ENCODE data around the gene IQGAP3.

IQGAP3 gene

DNA sequence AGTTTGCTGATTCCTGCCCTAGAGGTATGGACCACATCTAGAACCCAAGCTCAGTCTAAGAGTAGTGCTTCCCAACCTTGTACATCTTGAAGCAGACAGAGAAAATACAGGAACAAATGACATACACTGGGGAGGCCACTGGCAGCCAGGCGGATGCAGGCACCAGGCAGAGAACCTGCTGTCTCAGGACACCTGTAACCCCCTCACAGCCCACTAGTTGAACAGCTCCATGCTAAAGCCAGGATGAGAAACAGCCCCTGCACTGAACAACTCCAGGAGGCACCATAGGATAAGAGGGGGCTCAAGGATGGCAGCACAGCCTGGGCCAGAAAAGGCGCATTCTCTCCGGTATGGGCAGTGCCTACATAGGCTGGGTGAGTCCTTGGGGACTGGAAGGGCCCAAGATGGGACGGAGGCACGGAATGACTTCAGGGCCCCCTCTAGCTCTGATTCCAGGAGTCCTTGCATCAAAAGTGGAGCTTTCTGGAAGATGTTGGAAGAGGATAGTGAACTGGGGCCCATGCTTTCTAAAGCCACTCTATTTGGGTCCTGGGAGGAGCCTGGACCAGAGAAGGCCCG, 87.8 kb downstream of the IQGAP3 start:
- H2BK12ac ChIP-seq (ENCODE audit: low read length): no peak overlapping the region
- H4K91ac ChIP-seq (ENCODE audit: low read depth, low read length): no peak overlapping the region
- H3K4me1 ChIP-seq (ENCODE audit: control insufficient read depth in 1 of 2, insufficient read depth in 2 of 2, low read length in 2 of 2): peaks cover 19 to 22% of the 10 kb centered on the region in 2 experiments
- no peaks in the 10 kb centered on the region for H3K79me2 ChIP-seq (ENCODE audit: control insufficient read depth, insufficient read depth, low read length, poor library complexity)
- no peak overlapping the region for H4K12ac ChIP-seq (ENCODE audit: low read depth, low read length)
- H3K36me3 ChIP-seq (ENCODE audit: control insufficient read depth in 1 of 2, insufficient read depth in 2 of 2, low read length in 2 of 2): peaks cover 26 to 38% of the 10 kb centered on the region in 2 experiments
- H3K4ac ChIP-seq (ENCODE audit: low read depth, low read length): no peak overlapping the region
- H3K27me3 ChIP-seq (ENCODE audit: insufficient read depth, low read length): no peaks in the 10 kb centered on the region
- no peak overlapping the region for H3K23ac ChIP-seq (ENCODE audit: low read length)
- H2AK5ac ChIP-seq (ENCODE audit: low read length): no peak overlapping the region
- no peak overlapping the region for H3K9ac ChIP-seq (ENCODE audit: low read length)
- H3K4me3 ChIP-seq (ENCODE audit: low read depth, low read length): no peak overlapping the region
- H3K27ac ChIP-seq (ENCODE audit: low read depth, low read length): no peak overlapping the region
- no peak overlapping the region for H2BK120ac ChIP-seq (ENCODE audit: insufficient read depth, low read length, poor library complexity)
- no peak overlapping the region for H2AFZ ChIP-seq (ENCODE audit: insufficient read depth, low read length, poor library complexity)
- no peak overlapping the region for H3K4me2 ChIP-seq (ENCODE audit: low read length)
- no peak overlapping the region for H3K18ac ChIP-seq (ENCODE audit: low read length)
- no peak for DNase-seq
- H4K8ac ChIP-seq (ENCODE audit: low read depth, low read length): no peak overlapping the region
- H3K79me1 ChIP-seq (ENCODE audit: low read length): no peaks in the 10 kb centered on the region
- no peak overlapping the region for H3K14ac ChIP-seq (ENCODE audit: low read length)
- H2BK5ac ChIP-seq (ENCODE audit: low read depth, low read length, poor library complexity): no peak overlapping the region
- no CpG with 5 or more reads among the region's 6 CpGs for WGBS (ENCODE audit: extremely low coverage, insufficient coverage, insufficient read length)
- peaks cover 4% of the 10 kb centered on the region for H3K9me3 ChIP-seq (ENCODE audit: insufficient read depth, low read depth, low read length)

DNA sequence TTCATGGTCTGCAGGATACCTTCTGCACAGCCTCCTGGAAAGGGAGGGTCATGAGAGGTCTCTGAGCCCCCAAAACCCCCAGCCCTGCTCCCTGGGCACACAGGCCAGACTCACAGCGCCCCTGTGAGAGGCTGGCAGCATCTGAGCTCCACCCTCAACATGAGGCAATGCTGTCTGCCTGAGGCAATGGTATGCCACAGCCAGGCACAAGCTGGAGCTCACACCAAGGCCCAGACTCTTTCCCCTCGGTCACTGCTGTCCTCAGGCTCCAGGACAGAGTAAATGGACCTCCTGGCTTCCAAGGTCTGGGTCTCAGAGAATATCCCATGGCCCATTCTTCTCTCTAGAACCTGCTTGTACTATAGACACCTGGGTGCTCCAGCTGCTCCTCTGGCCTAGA, 89.0 kb downstream of the IQGAP3 start:
- H3K9me3 ChIP-seq (ENCODE audit: insufficient read depth, low read depth, low read length): peaks cover 4% of the 10 kb centered on the region
- no peak overlapping the region for H3K4me2 ChIP-seq (ENCODE audit: low read length)
- H3K4ac ChIP-seq (ENCODE audit: low read depth, low read length): no peak overlapping the region
- no peak overlapping the region for H3K4me3 ChIP-seq (ENCODE audit: low read depth, low read length)
- no peaks in the 10 kb centered on the region for H3K79me1 ChIP-seq (ENCODE audit: low read length)
- WGBS (ENCODE audit: extremely low coverage, insufficient coverage, insufficient read length): no CpG with 5 or more reads among the region's 2 CpGs
- no peak overlapping the region for H2BK120ac ChIP-seq (ENCODE audit: insufficient read depth, low read length, poor library complexity)
- H4K91ac ChIP-seq (ENCODE audit: low read depth, low read length): no peak overlapping the region
- H2AK5ac ChIP-seq (ENCODE audit: low read length): no peak overlapping the region
- H4K8ac ChIP-seq (ENCODE audit: low read depth, low read length): no peak overlapping the region
- DNase-seq: no peak
- no peak overlapping the region for H2BK12ac ChIP-seq (ENCODE audit: low read length)
- H3K4me1 ChIP-seq (ENCODE audit: control insufficient read depth in 1 of 2, insufficient read depth in 2 of 2, low read length in 2 of 2): peaks cover 7 to 10% of the 10 kb centered on the region in 2 experiments
- H3K18ac ChIP-seq (ENCODE audit: low read length): no peak overlapping the region
- H3K23ac ChIP-seq (ENCODE audit: low read length): no peak overlapping the region
- H2BK5ac ChIP-seq (ENCODE audit: low read depth, low read length, poor library complexity): no peak overlapping the region
- H2AFZ ChIP-seq (ENCODE audit: insufficient read depth, low read length, poor library complexity): no peak overlapping the region
- H4K12ac ChIP-seq (ENCODE audit: low read depth, low read length): no peak overlapping the region
- no peaks in the 10 kb centered on the region for H3K79me2 ChIP-seq (ENCODE audit: control insufficient read depth, insufficient read depth, low read length, poor library complexity)
- H3K27ac ChIP-seq (ENCODE audit: low read depth, low read length): no peak overlapping the region
- H3K14ac ChIP-seq (ENCODE audit: low read length): no peak overlapping the region
- H3K27me3 ChIP-seq (ENCODE audit: insufficient read depth, low read length): no peaks in the 10 kb centered on the region
- no peak overlapping the region for H3K9ac ChIP-seq (ENCODE audit: low read length)
- peaks cover 34 to 44% of the 10 kb centered on the region in 2 experiments for H3K36me3 ChIP-seq (ENCODE audit: control insufficient read depth in 1 of 2, insufficient read depth in 2 of 2, low read length in 2 of 2)

DNA sequence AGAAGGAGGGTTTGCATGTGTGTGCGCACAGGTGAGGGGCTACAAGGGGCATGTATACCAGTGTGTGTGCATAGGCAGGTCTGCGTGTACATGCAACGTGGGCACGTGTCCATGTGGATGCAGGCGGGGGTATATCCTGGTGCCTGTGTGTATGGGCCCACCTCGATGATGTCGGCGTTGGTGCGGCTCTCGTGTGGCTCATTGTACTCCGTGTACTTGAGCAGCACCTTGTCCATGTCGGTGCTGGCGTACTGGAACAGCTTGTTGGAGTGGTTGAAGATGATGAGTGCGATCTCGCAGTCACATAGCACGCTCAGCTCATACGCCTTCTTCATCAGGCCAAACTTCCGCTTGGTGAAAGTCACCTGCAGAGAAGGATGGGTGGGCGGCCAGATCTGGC, 90.1 kb downstream of the IQGAP3 start:
- no peak overlapping the region for H3K4me2 ChIP-seq (ENCODE audit: low read length)
- peaks cover 0 to 6% of the 10 kb centered on the region in 2 experiments for H3K4me1 ChIP-seq (ENCODE audit: control insufficient read depth in 1 of 2, insufficient read depth in 2 of 2, low read length in 2 of 2)
- no peak overlapping the region for H3K23ac ChIP-seq (ENCODE audit: low read length)
- DNase-seq: no peak
- no peak overlapping the region for H3K4ac ChIP-seq (ENCODE audit: low read depth, low read length)
- H3K36me3 ChIP-seq (ENCODE audit: control insufficient read depth in 1 of 2, insufficient read depth in 2 of 2, low read length in 2 of 2): peaks cover 38 to 52% of the 10 kb centered on the region in 2 experiments
- H3K18ac ChIP-seq (ENCODE audit: low read length): no peak overlapping the region
- H3K27me3 ChIP-seq (ENCODE audit: insufficient read depth, low read length): no peaks in the 10 kb centered on the region
- H4K91ac ChIP-seq (ENCODE audit: low read depth, low read length): no peak overlapping the region
- H2BK120ac ChIP-seq (ENCODE audit: insufficient read depth, low read length, poor library complexity): no peak overlapping the region
- no peak overlapping the region for H3K14ac ChIP-seq (ENCODE audit: low read length)
- H3K79me2 ChIP-seq (ENCODE audit: control insufficient read depth, insufficient read depth, low read length, poor library complexity): no peaks in the 10 kb centered on the region
- no peak overlapping the region for H2BK5ac ChIP-seq (ENCODE audit: low read depth, low read length, poor library complexity)
- no peak overlapping the region for H3K4me3 ChIP-seq (ENCODE audit: low read depth, low read length)
- WGBS (ENCODE audit: extremely low coverage, insufficient coverage, insufficient read length): no CpG with 5 or more reads among the region's 19 CpGs
- no peak overlapping the region for H3K27ac ChIP-seq (ENCODE audit: low read depth, low read length)
- no peak overlapping the region for H2AFZ ChIP-seq (ENCODE audit: insufficient read depth, low read length, poor library complexity)
- H2BK12ac ChIP-seq (ENCODE audit: low read length): no peak overlapping the region
- peaks cover 6% of the 10 kb centered on the region for H3K9me3 ChIP-seq (ENCODE audit: insufficient read depth, low read depth, low read length)
- H3K79me1 ChIP-seq (ENCODE audit: low read length): no peaks in the 10 kb centered on the region
- H3K9ac ChIP-seq (ENCODE audit: low read length): no peak overlapping the region
- no peak overlapping the region for H4K8ac ChIP-seq (ENCODE audit: low read depth, low read length)
- H4K12ac ChIP-seq (ENCODE audit: low read depth, low read length): no peak overlapping the region
- no peak overlapping the region for H2AK5ac ChIP-seq (ENCODE audit: low read length)

DNA sequence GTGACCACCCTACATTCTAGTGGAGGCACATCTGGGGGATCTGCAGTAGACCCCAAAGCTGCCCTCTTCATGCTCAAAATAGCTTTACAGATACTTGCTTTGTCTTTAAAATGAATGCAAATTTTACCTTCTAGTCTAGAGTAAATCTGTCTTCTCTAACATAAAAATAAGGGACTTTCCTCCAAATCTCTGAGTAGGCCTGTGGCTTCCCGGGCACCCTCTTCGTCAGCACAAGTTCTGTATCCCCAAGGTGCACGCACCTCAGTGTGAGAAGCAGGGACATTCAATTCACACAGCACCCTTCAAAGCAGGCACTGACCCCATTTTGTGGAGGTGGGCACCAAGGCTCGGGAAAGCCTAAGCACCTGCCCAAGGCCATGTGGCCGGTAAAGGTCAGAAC, 90.8 kb downstream of the IQGAP3 start:
- WGBS (ENCODE audit: extremely low coverage, insufficient coverage, insufficient read length): no CpG with 5 or more reads among the region's 5 CpGs
- H2BK120ac ChIP-seq (ENCODE audit: insufficient read depth, low read length, poor library complexity): no peak overlapping the region
- H4K12ac ChIP-seq (ENCODE audit: low read depth, low read length): no peak overlapping the region
- DNase-seq: no peak
- H3K79me2 ChIP-seq (ENCODE audit: control insufficient read depth, insufficient read depth, low read length, poor library complexity): no peaks in the 10 kb centered on the region
- H2AK5ac ChIP-seq (ENCODE audit: low read length): no peak overlapping the region
- H3K79me1 ChIP-seq (ENCODE audit: low read length): no peaks in the 10 kb centered on the region
- no peaks in the 10 kb centered on the region for H3K27me3 ChIP-seq (ENCODE audit: insufficient read depth, low read length)
- peaks cover 41 to 58% of the 10 kb centered on the region in 2 experiments for H3K36me3 ChIP-seq (ENCODE audit: control insufficient read depth in 1 of 2, insufficient read depth in 2 of 2, low read length in 2 of 2)
- H3K9ac ChIP-seq (ENCODE audit: low read length): no peak overlapping the region
- no peak overlapping the region for H2BK12ac ChIP-seq (ENCODE audit: low read length)
- H3K27ac ChIP-seq (ENCODE audit: low read depth, low read length): no peak overlapping the region
- H3K18ac ChIP-seq (ENCODE audit: low read length): no peak overlapping the region
- no peak overlapping the region for H4K91ac ChIP-seq (ENCODE audit: low read depth, low read length)
- peaks cover 6% of the 10 kb centered on the region for H3K9me3 ChIP-seq (ENCODE audit: insufficient read depth, low read depth, low read length)
- no peak overlapping the region for H3K14ac ChIP-seq (ENCODE audit: low read length)
- H2BK5ac ChIP-seq (ENCODE audit: low read depth, low read length, poor library complexity): no peak overlapping the region
- H3K4me2 ChIP-seq (ENCODE audit: low read length): no peak overlapping the region
- H3K4ac ChIP-seq (ENCODE audit: low read depth, low read length): no peak overlapping the region
- H2AFZ ChIP-seq (ENCODE audit: insufficient read depth, low read length, poor library complexity): no peak overlapping the region
- H3K4me1 ChIP-seq (ENCODE audit: control insufficient read depth in 1 of 2, insufficient read depth in 2 of 2, low read length in 2 of 2): peaks cover 3 to 13% of the 10 kb centered on the region in 2 experiments
- H3K4me3 ChIP-seq (ENCODE audit: low read depth, low read length): no peak overlapping the region
- no peak overlapping the region for H3K23ac ChIP-seq (ENCODE audit: low read length)
- no peak overlapping the region for H4K8ac ChIP-seq (ENCODE audit: low read depth, low read length)
